Glutamatergic neuron (in vitro differentiated cells): ENCODE results near the gene APIP. TPM values are rescaled to one million over a fixed set of nuclear protein-coding genes. Genes with fewer than 3 reads are reported as not detected.

Source experiments
- DNase-seq: peaks from one replicate; pipeline ENCODE4 v3.0.0; 2022
- H3K27ac Mint-ChIP-seq: one replicate; pipeline ENCODE4 v1.8.0; 2020; ENCODE audit warnings: mild to moderate bottlenecking, mixed read lengths, inconsistent platforms; ENCODE audit not compliant: unreplicated experiment
- H3K27me3 Mint-ChIP-seq: one replicate; pipeline ENCODE4 v1.8.0; 2020; ENCODE audit warnings: mild to moderate bottlenecking, moderate library complexity, mixed read lengths, inconsistent platforms; ENCODE audit not compliant: unreplicated experiment
- H3K36me3 Mint-ChIP-seq: one replicate; pipeline ENCODE4 v1.8.0; 2020; ENCODE audit warnings: mild to moderate bottlenecking, mixed read lengths, inconsistent platforms; ENCODE audit not compliant: unreplicated experiment
- H3K4me1 Mint-ChIP-seq: one replicate; pipeline ENCODE4 v1.8.0; 2020; ENCODE audit warnings: mild to moderate bottlenecking, low read depth, mixed read lengths, inconsistent platforms; ENCODE audit not compliant: unreplicated experiment
- H3K4me3 Mint-ChIP-seq: one replicate; pipeline ENCODE4 v1.8.0; 2020; ENCODE audit warnings: mild to moderate bottlenecking, mixed read lengths, inconsistent platforms; ENCODE audit not compliant: unreplicated experiment
- H3K9me3 Mint-ChIP-seq: one replicate; pipeline ENCODE4 v1.8.0; 2020; ENCODE audit warnings: mild to moderate bottlenecking, moderate library complexity, mixed read lengths, inconsistent platforms; ENCODE audit not compliant: unreplicated experiment
- long read RNA-seq: library from polyadenylated mRNA; unstranded; transcript quantifications from one replicate; pipeline ENCODE4 v2.0.0, GENCODE V29; 2020; ENCODE audit not compliant: unreplicated experiment
- total RNA-seq: library from RNA; stranded (reverse); fragmentation: NEBNext Ultra II Directional; extraction: Animal tissue kit (Norgen Biotek cat#: 25700); gene quantifications from one replicate; pipeline ENCODE4 v1.2.1, GENCODE V29; 2021; ENCODE audit not compliant: unreplicated experiment
- TF ChIP-seq, protein P1 (sequence below): fragments of 200-600 bp; sonication (generic); IDR thresholded peaks from one replicate; pipeline ENCODE4 v1.5.0; 2021; ENCODE audit not compliant: partially characterized antibody, unreplicated experiment

APIP gene, protein sequence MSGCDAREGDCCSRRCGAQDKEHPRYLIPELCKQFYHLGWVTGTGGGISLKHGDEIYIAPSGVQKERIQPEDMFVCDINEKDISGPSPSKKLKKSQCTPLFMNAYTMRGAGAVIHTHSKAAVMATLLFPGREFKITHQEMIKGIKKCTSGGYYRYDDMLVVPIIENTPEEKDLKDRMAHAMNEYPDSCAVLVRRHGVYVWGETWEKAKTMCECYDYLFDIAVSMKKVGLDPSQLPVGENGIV
- 20.9 TPM for total RNA-seq
- long read RNA-seq, transcript APIP-201 (7 exons, 1,366 nt), result major isoform, 6 of 10 reads
- long read RNA-seq, partial matches to known transcripts, result 2 of 10 reads
- long read RNA-seq, other reads (novel, unspliced or antisense), result 2 of 10 reads

DNA sequence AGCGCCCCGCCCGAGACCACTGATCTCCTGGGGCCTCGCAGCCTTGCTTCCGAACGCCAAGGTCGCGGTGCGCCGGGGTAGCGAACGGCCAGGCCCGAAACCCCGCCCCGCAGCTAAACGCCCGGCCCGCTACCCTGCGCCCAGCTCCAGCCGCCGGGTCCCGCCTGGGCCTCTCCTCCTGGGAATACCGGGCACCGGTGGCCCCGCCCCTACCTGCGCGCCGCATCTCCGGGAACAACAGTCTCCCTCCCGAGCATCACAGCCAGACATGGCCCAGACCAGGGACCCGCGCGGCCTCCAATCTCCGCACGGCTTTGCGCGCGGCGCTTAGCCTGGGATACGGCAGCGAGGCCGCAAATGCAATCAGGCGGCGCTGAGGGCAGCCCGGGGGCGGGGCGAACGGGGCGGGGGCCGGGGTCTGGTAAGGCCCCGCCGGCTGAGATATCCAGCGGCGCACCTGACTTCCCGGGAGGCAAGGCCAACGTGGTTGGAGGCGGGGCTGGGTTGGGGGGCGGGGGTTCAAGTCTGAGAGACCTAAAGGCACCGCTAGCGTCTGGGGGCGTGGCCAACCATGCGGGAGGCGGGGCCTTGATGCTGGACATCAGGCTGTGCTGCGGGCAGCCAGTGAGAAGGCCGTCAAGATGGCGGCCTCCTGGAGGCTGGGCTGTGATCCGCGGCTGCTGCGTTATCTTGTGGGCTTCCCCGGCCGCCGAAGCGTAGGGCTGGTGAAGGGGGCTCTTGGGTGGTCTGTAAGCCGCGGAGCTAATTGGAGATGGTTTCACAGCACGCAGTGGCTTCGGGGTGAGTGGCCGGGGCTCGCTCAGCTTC, at the start of gene APIP, which contains the start of gene PDHX:
APIP (minus strand) TSS at position 365 of the 828 bp plus-strand sequence; CDS start at position 270, 95 bp downstream.
PDHX (plus strand) TSS at position 604 of the 828 bp plus-strand sequence; CDS start at position 642, 38 bp downstream.
- peak; percentile 100 for DNase-seq
- H3K9me3 Mint-ChIP-seq, result peaks cover 10% of the 10 kb centered on the region
- H3K27me3 Mint-ChIP-seq, result peaks cover 8% of the 10 kb centered on the region
- peaks cover 13% of the 10 kb centered on the region for H3K36me3 Mint-ChIP-seq
- H3K27ac Mint-ChIP-seq, result peak within 1 kb of the TSS; percentile 98
- TF ChIP-seq, protein P1, sequence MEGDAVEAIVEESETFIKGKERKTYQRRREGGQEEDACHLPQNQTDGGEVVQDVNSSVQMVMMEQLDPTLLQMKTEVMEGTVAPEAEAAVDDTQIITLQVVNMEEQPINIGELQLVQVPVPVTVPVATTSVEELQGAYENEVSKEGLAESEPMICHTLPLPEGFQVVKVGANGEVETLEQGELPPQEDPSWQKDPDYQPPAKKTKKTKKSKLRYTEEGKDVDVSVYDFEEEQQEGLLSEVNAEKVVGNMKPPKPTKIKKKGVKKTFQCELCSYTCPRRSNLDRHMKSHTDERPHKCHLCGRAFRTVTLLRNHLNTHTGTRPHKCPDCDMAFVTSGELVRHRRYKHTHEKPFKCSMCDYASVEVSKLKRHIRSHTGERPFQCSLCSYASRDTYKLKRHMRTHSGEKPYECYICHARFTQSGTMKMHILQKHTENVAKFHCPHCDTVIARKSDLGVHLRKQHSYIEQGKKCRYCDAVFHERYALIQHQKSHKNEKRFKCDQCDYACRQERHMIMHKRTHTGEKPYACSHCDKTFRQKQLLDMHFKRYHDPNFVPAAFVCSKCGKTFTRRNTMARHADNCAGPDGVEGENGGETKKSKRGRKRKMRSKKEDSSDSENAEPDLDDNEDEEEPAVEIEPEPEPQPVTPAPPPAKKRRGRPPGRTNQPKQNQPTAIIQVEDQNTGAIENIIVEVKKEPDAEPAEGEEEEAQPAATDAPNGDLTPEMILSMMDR, result no peak
- H3K4me3 Mint-ChIP-seq, result peak within 1 kb of the TSS; percentile 99
- H3K4me1 Mint-ChIP-seq, result peaks cover 19% of the 10 kb centered on the region

DNA sequence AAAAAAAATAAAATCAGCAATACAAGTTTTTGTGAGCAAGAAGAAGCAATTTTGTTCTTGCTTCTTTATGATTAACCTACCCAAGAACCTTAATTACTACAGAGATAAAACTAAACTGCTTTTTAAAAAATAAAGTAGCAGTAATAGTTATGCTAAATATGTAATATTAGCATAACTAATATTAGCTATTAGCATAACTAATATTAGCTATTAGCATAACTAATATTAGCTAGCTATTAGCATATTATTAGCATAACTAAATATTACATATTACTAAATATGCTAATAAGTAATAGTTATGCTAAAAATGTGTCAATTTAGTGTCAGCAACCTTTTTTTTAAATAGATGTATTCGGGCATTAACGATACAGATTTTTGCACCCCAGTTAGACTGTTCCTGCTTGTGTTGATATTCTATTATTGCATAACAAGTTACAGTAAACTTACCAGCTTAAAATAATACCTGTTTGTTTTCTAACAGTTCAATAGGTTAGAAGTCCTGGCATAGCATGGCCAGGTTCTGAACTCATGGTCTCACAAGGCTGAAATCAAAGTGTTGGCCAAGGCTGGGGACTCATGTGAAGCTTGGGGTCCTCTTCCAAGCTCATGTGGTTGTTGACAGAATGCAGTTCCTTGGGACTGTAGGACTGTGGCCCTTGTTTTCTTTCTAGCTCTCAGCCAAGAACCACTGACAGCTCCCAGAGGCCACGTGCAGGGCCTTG, 48.6 kb upstream of the APIP start:
- TF ChIP-seq, protein P1, result no peak
- Mint-ChIP-seq H3K36me3 (peaks cover 5% of the 10 kb centered on the region), H3K4me1 (peaks cover 8% of the 10 kb centered on the region), H3K4me3 (no peak overlapping the region), H3K27me3 (no peaks in the 10 kb centered on the region), H3K27ac (no peak overlapping the region), H3K9me3 (no peaks in the 10 kb centered on the region)
- no peak for DNase-seq

DNA sequence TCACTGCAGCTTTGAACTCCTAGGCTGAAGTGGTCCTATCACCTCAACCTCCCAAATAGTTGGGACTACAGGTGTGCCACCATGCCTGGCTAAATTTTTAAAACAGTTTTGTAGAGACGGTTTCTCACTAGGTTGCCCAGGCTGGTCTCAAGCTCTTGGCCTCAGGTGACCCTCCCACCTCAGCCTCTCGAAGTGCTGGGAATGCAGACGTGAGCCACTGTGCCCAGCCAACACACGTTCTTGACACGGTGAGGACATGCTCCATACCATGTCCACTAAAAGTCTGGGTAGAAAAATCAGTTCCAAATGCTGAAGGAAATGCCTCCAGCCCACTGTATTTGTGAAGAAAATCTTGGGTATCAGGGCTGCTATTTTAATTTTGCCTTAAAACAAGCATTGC, 47.2 kb upstream of the APIP start:
- DNase-seq, result no peak
- H3K27me3 Mint-ChIP-seq, result no peaks in the 10 kb centered on the region
- H3K36me3 Mint-ChIP-seq, result no peaks in the 10 kb centered on the region
- no peak overlapping the region for H3K4me3 Mint-ChIP-seq
- no peaks in the 10 kb centered on the region for H3K9me3 Mint-ChIP-seq
- H3K27ac Mint-ChIP-seq, result no peak overlapping the region
- H3K4me1 Mint-ChIP-seq, result peaks cover 10% of the 10 kb centered on the region
- TF ChIP-seq, protein P1, result no peak

DNA sequence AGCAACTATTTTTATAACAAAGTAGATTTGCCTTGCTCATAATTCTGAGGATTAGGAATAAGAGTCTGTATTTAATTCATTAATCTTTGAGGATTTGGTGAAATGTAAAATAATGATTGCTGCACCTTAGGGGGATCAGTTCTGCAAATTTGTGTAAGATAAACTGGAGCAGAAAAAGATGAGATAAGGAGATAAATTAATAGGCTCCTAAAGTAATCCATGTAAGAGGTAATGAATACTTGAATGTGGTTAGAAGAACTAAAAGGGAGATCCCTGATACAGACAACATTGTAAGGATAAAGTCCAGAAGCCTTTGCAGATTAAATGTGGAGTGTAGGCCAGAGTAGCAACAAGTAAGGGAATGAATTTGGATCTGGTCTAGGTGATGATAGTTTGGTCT, 45.9 kb upstream of the APIP start:
- H3K4me3 Mint-ChIP-seq, result no peak overlapping the region
- TF ChIP-seq, protein P1, result no peak
- no peak overlapping the region for H3K27ac Mint-ChIP-seq
- no peaks in the 10 kb centered on the region for H3K9me3 Mint-ChIP-seq
- no peaks in the 10 kb centered on the region for H3K27me3 Mint-ChIP-seq
- DNase-seq, result no peak
- H3K36me3 Mint-ChIP-seq, result no peaks in the 10 kb centered on the region
- peaks cover 10% of the 10 kb centered on the region for H3K4me1 Mint-ChIP-seq
